Measurements from ENCODE around the gene SNRNP70.

The SNRNP70 gene

GRCh38 chr19:49114630-49115363 is 29.5 kb downstream of the SNRNP70 start:
- H3F3A ChIP-seq (ENCODE audit: control insufficient read depth, insufficient read depth) = peaks cover 16% of the 10 kb centered on the region
- H3K4me3 ChIP-seq (ENCODE audit: low read length) = peak overlapping the region; percentile 73
- H3K27me3 ChIP-seq (ENCODE audit: control insufficient read depth, low read length) = peaks cover 5% of the 10 kb centered on the region
- H3K27ac ChIP-seq (ENCODE audit: low read depth, low read length) = no peak overlapping the region
- no peaks in the 10 kb centered on the region for H3K9me2 ChIP-seq (replicated peaks; ENCODE audit: control insufficient read depth, low read length)
- no peaks in the 10 kb centered on the region for H3K9me3 ChIP-seq (ENCODE audit: control insufficient read depth, insufficient read depth, low read length)
- no peaks in the 10 kb centered on the region; the same call in 1 of the 2 replicates for H3K36me3 ChIP-seq (ENCODE audit: control insufficient read depth, low read length)
- TF ChIP-seq CTCF (IDR thresholded peaks at IDR 0.05; ENCODE audit: low read depth, low read length, poor library complexity, severe bottlenecking) = no peak
- TF ChIP-seq EZH2phosphoT487 (IDR thresholded peaks at IDR 0.05; ENCODE audit: borderline replicate concordance, low read length) = no peak
- H3K4me2 ChIP-seq (ENCODE audit: low read length) = peak overlapping the region; percentile 89
- H4K20me1 ChIP-seq (ENCODE audit: control insufficient read depth, insufficient read depth, low read depth, low read length) = no peaks in the 10 kb centered on the region
- H3K4me1 ChIP-seq (ENCODE audit: control insufficient read depth, low read length) = peaks cover 28% of the 10 kb centered on the region
- H3K79me2 ChIP-seq (ENCODE audit: control insufficient read depth, low read length) = no peaks in the 10 kb centered on the region

GRCh38 chr19:49116544-49116943 is 31.3 kb downstream of the SNRNP70 start:
- Histone ChIP-seq H3K4me1 (ENCODE audit: control insufficient read depth, low read length) (peaks cover 35% of the 10 kb centered on the region), H3K4me3 (ENCODE audit: low read length) (no peak overlapping the region), H3K9me2 (replicated peaks; ENCODE audit: control insufficient read depth, low read length) (no peaks in the 10 kb centered on the region), H3K27ac (ENCODE audit: low read depth, low read length) (no peak overlapping the region), H3K4me2 (ENCODE audit: low read length) (no peak overlapping the region), H3K36me3 (ENCODE audit: control insufficient read depth, low read length) (no peaks in the 10 kb centered on the region), H3K9me3 (ENCODE audit: control insufficient read depth, insufficient read depth, low read length) (no peaks in the 10 kb centered on the region), H4K20me1 (ENCODE audit: control insufficient read depth, insufficient read depth, low read depth, low read length) (no peaks in the 10 kb centered on the region), H3K27me3 (ENCODE audit: control insufficient read depth, low read length) (peaks cover 18% of the 10 kb centered on the region), H3K79me2 (ENCODE audit: control insufficient read depth, low read length) (no peaks in the 10 kb centered on the region), H3F3A (ENCODE audit: control insufficient read depth, insufficient read depth) (peaks cover 7% of the 10 kb centered on the region)
- TF ChIP-seq EZH2phosphoT487 (IDR thresholded peaks at IDR 0.05; ENCODE audit: borderline replicate concordance, low read length) = no peak

- Histone ChIP-seq H3K9me2 (replicated peaks; ENCODE audit: control insufficient read depth, low read length) (no peaks in the 10 kb centered on the region), H3K79me2 (ENCODE audit: control insufficient read depth, low read length) (no peaks in the 10 kb centered on the region), H3K4me1 (ENCODE audit: control insufficient read depth, low read length) (peaks cover 35% of the 10 kb centered on the region), H3K9me3 (ENCODE audit: control insufficient read depth, insufficient read depth, low read length) (no peaks in the 10 kb centered on the region), H4K20me1 (ENCODE audit: control insufficient read depth, insufficient read depth, low read depth, low read length) (no peaks in the 10 kb centered on the region), H3K4me2 (ENCODE audit: low read length) (peak overlapping the region; percentile 89), H3K27ac (ENCODE audit: low read depth, low read length) (peak overlapping the region; percentile 63), H3K27me3 (ENCODE audit: control insufficient read depth, low read length) (peaks cover 18% of the 10 kb centered on the region), H3F3A (ENCODE audit: control insufficient read depth, insufficient read depth) (peaks cover 6% of the 10 kb centered on the region; the same call in 1 of the 2 replicates), H3K4me3 (ENCODE audit: low read length) (peak overlapping the region; percentile 79), H3K36me3 (ENCODE audit: control insufficient read depth, low read length) (no peaks in the 10 kb centered on the region)
- TF ChIP-seq EZH2phosphoT487 (IDR thresholded peaks at IDR 0.05; ENCODE audit: borderline replicate concordance, low read length) = no peak
- no peak for TF ChIP-seq CTCF (IDR thresholded peaks at IDR 0.05; ENCODE audit: low read depth, low read length, poor library complexity, severe bottlenecking)
These were observed 32.7 kb downstream of the SNRNP70 start for GRCh38 chr19:49117677-49118564.
